GM12878 (cell line): ENCODE data around the gene MEI1. TPM values are rescaled to one million over a fixed set of nuclear protein-coding genes. Genes with fewer than 3 reads are reported as not detected.

Experiments used
- ATAC-seq: fragments of 200-7000 bp; cut with Tn5 transposase; 3 replicates; pipeline ENCODE4 v1.9.1; 2020; ENCODE audit warnings: mild to moderate bottlenecking, moderate library complexity
- BruUV-seq: library from RNA; stranded (reverse); fragments of 400-500 nt; replicated peaks from 2 replicates; lab custom pipeline; 2021; lab: Mats Ljungman, UMichigan
- CTCF ChIA-PET: fragments of 300-600 bp; sonication (Branson Sonifier 250); formaldehyde crosslinking; extraction: SDS; loops from one replicate; lab custom pipeline; 2021; ENCODE audit warnings: inconsistent platforms; lab: Yijun Ruan, JAX
- POLR2A ChIA-PET: fragments of 350-600 bp; formaldehyde crosslinking; extraction: SDS; loops from one replicate; lab custom pipeline; 2021; ENCODE audit warnings: inconsistent platforms; lab: Charles Lee
- RAD21 ChIA-PET: fragments of 300-600 bp; sonication (Branson Sonifier 250); formaldehyde crosslinking; loops from one replicate; lab custom pipeline; 2023; ENCODE audit warnings: antibody characterized with exemption; ENCODE audit not compliant: unreplicated experiment; lab: Charles Lee
- SMC1A ChIA-PET: fragments of 300-600 bp; sonication (Branson Sonifier 250); formaldehyde crosslinking; loops from one replicate; lab custom pipeline; 2023; ENCODE audit not compliant: unreplicated experiment, uncharacterized antibody; lab: Charles Lee
- DNase-seq: peaks from one replicate; pipeline ENCODE4 v3.0.0-alpha.2; 2011; ENCODE audit warnings: low read depth, low spot score
- FAIRE-seq: peaks from 3 replicates; lab custom pipeline; 2011; peaks lifted over from hg19 to GRCh38; lab: Jason Lieb, UNC
- H2AFZ ChIP-seq: 2 replicates; pipeline ENCODE4 v1.6.0; 2011; ENCODE audit warnings: low read depth, low read length, control low read depth; ENCODE audit not compliant: control insufficient read depth
- H3K27ac ChIP-seq: 2 replicates; pipeline ENCODE4 v1.5.1; 2011; ENCODE audit warnings: control low read depth; ENCODE audit not compliant: control insufficient read depth, insufficient read depth
- H3K27me3 ChIP-seq, 2 experiments: replicated peaks in 1 of 2; 2 replicates each; pipeline versions ENCODE4 v1.6.0 to v1.6.1; 2011; ENCODE audit warnings: low read length in 1 of 2; ENCODE audit not compliant: control insufficient read depth in 2 of 2, insufficient read depth in 2 of 2
- H3K36me3 ChIP-seq, 2 experiments: 2 replicates each; pipeline ENCODE4 v1.5.1; 2011; ENCODE audit warnings: low read length in 1 of 2; ENCODE audit not compliant: control insufficient read depth in 2 of 2, insufficient read depth in 2 of 2
- H3K4me1 ChIP-seq: 2 replicates; pipeline ENCODE4 v1.6.1; 2011; ENCODE audit warnings: mild to moderate bottlenecking, low read length, moderate library complexity, mixed read lengths; ENCODE audit not compliant: control insufficient read depth, insufficient read depth
- H3K4me2 ChIP-seq: 2 replicates; pipeline ENCODE4 v1.6.0; 2011; ENCODE audit warnings: control low read depth; ENCODE audit not compliant: control insufficient read depth, insufficient read depth
- H3K4me3 ChIP-seq: fragments of 200-600 bp; sonication (generic); 2 replicates; pipeline ENCODE4 v1.5.1; 2016
- H3K79me2 ChIP-seq: 2 replicates; pipeline ENCODE4 v1.6.0; 2011; ENCODE audit warnings: low read length; ENCODE audit not compliant: control insufficient read depth, insufficient read depth
- H3K9ac ChIP-seq: 2 replicates; pipeline ENCODE4 v1.8.0; 2011; ENCODE audit warnings: low read length, control low read depth, mixed read lengths; ENCODE audit not compliant: control insufficient read depth, insufficient read depth
- H3K9me3 ChIP-seq: replicated peaks from 3 replicates; pipeline ENCODE4 v1.5.1; 2011; ENCODE audit warnings: mild to moderate bottlenecking, low read length; ENCODE audit not compliant: control insufficient read depth, insufficient read depth
- H4K20me1 ChIP-seq: 2 replicates; pipeline ENCODE4 v1.6.0; 2011; ENCODE audit not compliant: control insufficient read depth, insufficient read depth
- ATF7 ChIP-seq: fragments of 450-650 bp; IDR thresholded peaks from 2 replicates; pipeline ENCODE4 v1.6.1; 2016; ENCODE audit warnings: low read depth, mild to moderate bottlenecking
- EED ChIP-seq: sonication (generic); IDR thresholded peaks from 2 replicates; pipeline ENCODE4 v1.6.1; 2016; ENCODE audit warnings: antibody characterized with exemption, low read depth
- HDAC2 ChIP-seq: fragments of 200-600 bp; sonication (generic); IDR thresholded peaks from 2 replicates; pipeline ENCODE4 v1.6.1; 2017
- IKZF1 ChIP-seq: fragments of 450-650 bp; conservative IDR thresholded peaks from 2 replicates; pipeline ENCODE4 v1.6.1; 2017; ENCODE audit warnings: antibody characterized with exemption, mild to moderate bottlenecking
- JUND ChIP-seq: IDR thresholded peaks from 2 replicates; pipeline ENCODE4 v1.6.1; 2012; ENCODE audit warnings: low read depth, mild to moderate bottlenecking, low read length, improper control_type of control experiment, moderate library complexity
- KAT2A ChIP-seq: conservative IDR thresholded peaks from 2 replicates; pipeline ENCODE4 v1.6.1; 2011; ENCODE audit warnings: low read depth, low read length; ENCODE audit not compliant: control insufficient read depth
- MYC ChIP-seq: IDR thresholded peaks from 2 replicates; pipeline ENCODE4 v1.6.1; 2011; ENCODE audit warnings: mild to moderate bottlenecking, low read length, moderate library complexity, inconsistent platforms; ENCODE audit not compliant: insufficient read depth, insufficient replicate concordance, insufficient read length, severe bottlenecking
- NR2F1 ChIP-seq: fragments of 450-650 bp; conservative IDR thresholded peaks from 2 replicates; pipeline ENCODE4 v1.6.1; 2017; ENCODE audit warnings: mild to moderate bottlenecking
- POU2F2 ChIP-seq: IDR thresholded peaks from 3 replicates; pipeline ENCODE4 v1.6.1; 2011; ENCODE audit warnings: low read depth, mild to moderate bottlenecking, low read length, borderline replicate concordance
- SMAD1 ChIP-seq: fragments of 450-650 bp; IDR thresholded peaks from 2 replicates; pipeline ENCODE4 v1.6.1; 2018; ENCODE audit warnings: mild to moderate bottlenecking, low read depth; ENCODE audit not compliant: partially characterized antibody
- TCF12 ChIP-seq: IDR thresholded peaks from 2 replicates; pipeline ENCODE4 v1.6.1; 2011; ENCODE audit warnings: low read depth, mild to moderate bottlenecking, low read length
- TCF3 ChIP-seq: IDR thresholded peaks from 2 replicates; pipeline ENCODE4 v1.6.1; 2012; ENCODE audit warnings: low read depth, mild to moderate bottlenecking, low read length, borderline replicate concordance; ENCODE audit not compliant: insufficient read depth
- ZNF24 ChIP-seq: fragments of 450-650 bp; IDR thresholded peaks from 2 replicates; pipeline ENCODE4 v1.6.1; 2017; ENCODE audit warnings: antibody characterized with exemption, mild to moderate bottlenecking
- WGBS: methylation state at CpG from one replicate; pipeline ENCODE4 v1.1.6; 2016; ENCODE audit warnings: low lambda C conversion rate; ENCODE audit not compliant: insufficient replicate concordance, insufficient coverage; ENCODE audit errors: missing lambda C conversion rate; 5-methylcytosine and 5-hydroxymethylcytosine counted together
- in situ Hi-C: fragments of 300-500 bp; cut with MboI; formaldehyde crosslinking; loops from 9 replicates; pipeline ENCODE4 v1.14.3; 2018; ENCODE audit warnings: mixed read lengths
- intact Hi-C: fragments of 100-400 bp; cut with micrococcal nuclease; formaldehyde crosslinking; loops from one replicate; pipeline ENCODE4 v1.14.2; 2022; ENCODE audit not compliant: unreplicated experiment
- polyA plus RNA-seq, 11 experiments: library from polyadenylated mRNA; depleted of rRNA in 4 of 11; unstranded in 6 of 11; stranded (reverse) in 5 of 11; fragments of >200 nt; fragmentation: Nextera tagmentation in 4 of 11; fragmentation: Illumina TruSeq in 1 of 11; extraction: Ambion mirVana in 4 of 11; extraction: Trizol in 1 of 11; gene quantifications; 1 replicate in 1 of 11; 2 replicates in 10 of 11; pipeline versions ENCODE4 v1.2.1 to v1.2.3, GENCODE V29; 2011 to 2016; ENCODE audit warnings: inconsistent platforms in 2 of 11, missing spikeins in 2 of 11, low read depth in 1 of 11
- total RNA-seq, 4 experiments: library from RNA; depleted of rRNA in 3 of 4; stranded (reverse); fragments of >200 nt in 3 of 4; fragmentation: Illumina TruSeq in 1 of 4; extraction: Trizol in 1 of 4; gene quantifications; 2 replicates each; pipeline versions ENCODE4 v1.2.1 to v1.2.3, GENCODE V29; 2013 to 2021

The MEI1 gene
- total and polyA plus RNA-seq, 10 of the 15 experiments (the other 5 are each of a cell fraction or from before 2014, with no cell fraction given): 27.9 to 48.9 (median 35.8) TPM

- no TSS peak for BruUV-seq
- Histone ChIP-seq H3K27ac (no peak overlapping the region), H3K36me3 (peaks cover 0 to 2% of the 10 kb centered on the region in 2 experiments; a peak in 2 of 4 replicates), H3K4me3 (no peak overlapping the region), H2AFZ (no peak overlapping the region), H3K79me2 (peaks cover 2% of the 10 kb centered on the region), H3K4me2 (no peak overlapping the region), H4K20me1 (no peaks in the 10 kb centered on the region), H3K4me1 (peaks cover 5% of the 10 kb centered on the region; the same call in 1 of the 2 replicates), H3K9ac (no peak overlapping the region), H3K9me3 (no peaks in the 10 kb centered on the region), H3K27me3 (no peaks in the 10 kb centered on the region)
- RAD21 ChIA-PET: interaction anchor here (0.6 to 0.9 kb wide), 2 partner anchors 23 to 29 kb away, joined by 3 read pairs; no protein-coding TSS in a partner anchor
- no peak for TF ChIP-seq KAT2A
- TF ChIP-seq ATF7: no peak
- no peak for TF ChIP-seq MYC
- no peak for TF ChIP-seq ZNF24
- no peak for TF ChIP-seq TCF12
- no peak for TF ChIP-seq JUND
- TF ChIP-seq EED: no peak
- TF ChIP-seq NR2F1: no peak
- no peak for TF ChIP-seq TCF3
- TF ChIP-seq IKZF1: no peak
- TF ChIP-seq POU2F2: no peak
- no peak for TF ChIP-seq SMAD1
- TF ChIP-seq HDAC2: no peak
- intact Hi-C loops: no loop called here
- POLR2A ChIA-PET: interaction anchor here (0.5 to 0.6 kb wide), 2 partner anchors 52 to 224 kb away, joined by 3 to 4 read pairs; no protein-coding TSS in a partner anchor
- SMC1A ChIA-PET: interaction anchor here (0.8 to 1.2 kb wide), 3 partner anchors 8 to 14 kb away, joined by 3 to 6 read pairs (median 3); no protein-coding TSS in a partner anchor
- DNase-seq: no peak
- no peak for FAIRE-seq
- in situ Hi-C loops: no loop called here
- ATAC-seq: no peak
- CTCF ChIA-PET: interaction anchor here (0.9 to 2.7 kb wide), 4 partner anchors 12 to 79 kb away, joined by 3 to 14 read pairs (median 3); no protein-coding TSS in a partner anchor
- WGBS: 97% methylated on average over 3 of the region's 3 CpGs
These were observed 77.1 kb downstream of the MEI1 start for GRCh38 chr22:41776381-41776780.
